Heart left ventricle (tissue), 16 donors: ENCODE results near the gene GPR176. TPM values are rescaled to one million over a fixed set of nuclear protein-coding genes. Genes with fewer than 3 reads are reported as not detected.

Source experiments
- ATAC-seq, 4 donors: fragments of 200-7000 bp; cut with Tn5 transposase; one replicate each; pipeline ENCODE4 v1.9.1; 2020 to 2022; ENCODE audit warnings: moderate library complexity in 4 of 4, mild to moderate bottlenecking in 3 of 4, moderate number of reproducible peaks in 1 of 4
- DNase-seq, 5 donors: peaks; one replicate each; pipeline ENCODE4 v3.0.0-alpha.2; 2020
- H3K27ac ChIP-seq, 12 donors: fragments of 200-600 bp; sonication (generic) in 4 of 12; one replicate each; pipeline versions ENCODE4 v1.5.0 to v1.8.0; 2016 to 2022; ENCODE audit warnings: mild to moderate bottlenecking in 2 of 12
- H3K27me3 ChIP-seq, 9 donors: fragments of 200-600 bp; sonication (generic) in 2 of 9; one replicate each; pipeline versions ENCODE4 v1.5.1 to v1.8.0; 2016 to 2022; ENCODE audit warnings: mild to moderate bottlenecking in 3 of 9
- H3K36me3 ChIP-seq, 9 donors: fragments of 200-600 bp; sonication (generic) in 2 of 9; one replicate each; pipeline versions ENCODE4 v1.5.0 to v1.8.0; 2018 to 2022; ENCODE audit warnings: mild to moderate bottlenecking in 2 of 9
- H3K4me1 ChIP-seq, 12 donors: fragments of 200-600 bp; sonication (generic) in 4 of 12; one replicate each; pipeline versions ENCODE4 v1.5.0 to v1.8.0; 2016 to 2022; ENCODE audit warnings: mild to moderate bottlenecking in 3 of 12
- H3K4me3 ChIP-seq, 12 donors: fragments of 200-600 bp; sonication (generic) in 4 of 12; one replicate each; pipeline versions ENCODE4 v1.5.0 to v1.8.0; 2017 to 2022; ENCODE audit warnings: mild to moderate bottlenecking in 9 of 12, moderate library complexity in 4 of 12
- H3K9me3 ChIP-seq, 12 donors: fragments of 200-600 bp; sonication (generic) in 4 of 12; one replicate each; pipeline versions ENCODE4 v1.5.0 to v1.8.0; 2016 to 2022; ENCODE audit warnings: mild to moderate bottlenecking in 1 of 12
- POLR2A ChIP-seq, 2 donors: fragments of 450-650 bp; IDR thresholded peaks; one replicate each; pipeline ENCODE4 v1.6.1; 2017; ENCODE audit warnings: antibody characterized with exemption in 2 of 2, mild to moderate bottlenecking in 2 of 2, moderate library complexity in 2 of 2
- WGBS, 4 donors: extraction: QIAGEN DNeasy Blood & Tissue Kit in 2 of 4; methylation state at CpG; one replicate each; pipeline versions ENCODE4 v1.1.5 to v1.1.7; 2013 to 2018; 5-methylcytosine and 5-hydroxymethylcytosine counted together
- intact Hi-C, 10 donors: fragments of 100-400 bp; cut with DNase I; formaldehyde crosslinking; loops; one replicate each; pipeline versions ENCODE4 v1.11.1 to v1.14.2; 2022
- polyA plus RNA-seq, 2 donors: library from polyadenylated mRNA; stranded (reverse); fragments of 200-250 nt; gene quantifications; one replicate each; pipeline ENCODE4 v1.2.3, GENCODE V29; 2013
- total RNA-seq, 9 donors: library from RNA; depleted of rRNA in 2 of 9; stranded (reverse); fragments of >200 nt in 2 of 9; fragmentation: NEBNext Ultra II Directional in 3 of 9; extraction: Animal tissue kit (Norgen Biotek cat#: 25700) in 3 of 9; gene quantifications; one replicate each; pipeline versions ENCODE4 v1.1.0 to v1.2.4, GENCODE V29; 2016 to 2023
- TF ChIP-seq, protein P1 (sequence below), 12 donors: fragments of 200-600 bp; sonication (generic) in 4 of 12; IDR thresholded peaks; one replicate each; pipeline versions ENCODE4 v1.5.0 to v1.8.0; 2018 to 2022; ENCODE audit warnings: antibody characterized with exemption in 12 of 12, mild to moderate bottlenecking in 5 of 12
- donor health status: ischemic (EF 13 %, LVEDD 7.1; RV severe dilation, severe dysfunction).
- donor health status: healthy with polysubstance abuse.
- donor health status: DM: no; HTN: yes; CAD: no.
- donor health status: DM: no; HTN: no; CAD: no.
- donor health status: ischemic (EF 25% LVEDD 6.9; RV normal size, moderate dysfunction).
- donor health status: ischemic (EF 25% LVEDD 5.7; RV mildly dilated, moderate dysfunction).
- donor health status: healthy.
- donor health status: DM: yes; HTN: yes; CAD: no.
- donor health status: ischemic (EF 35%, LVEDD 5.7; RV mildly dilated, moderate dysfunction).
- donor health status: nonischemic (EF 11% LVEDD 7.7; RV severe dilation, severe dysfunction).
- donor health status: DM: yes; HTN: yes; CAD: no.
- donor health status: PGD.
- donor health status: ischemic (EF 29% LVEDD 5.4; RV normal size, mild dysfunction).
- donor health status: nonischemic (EF 23%, LVEDD 6.1; RV moderate dilation, normal function).

GPR176 gene
- total and polyA plus RNA-seq, 11 donors: 1.1 to 4.3 (median 2.1) TPM

DNA sequence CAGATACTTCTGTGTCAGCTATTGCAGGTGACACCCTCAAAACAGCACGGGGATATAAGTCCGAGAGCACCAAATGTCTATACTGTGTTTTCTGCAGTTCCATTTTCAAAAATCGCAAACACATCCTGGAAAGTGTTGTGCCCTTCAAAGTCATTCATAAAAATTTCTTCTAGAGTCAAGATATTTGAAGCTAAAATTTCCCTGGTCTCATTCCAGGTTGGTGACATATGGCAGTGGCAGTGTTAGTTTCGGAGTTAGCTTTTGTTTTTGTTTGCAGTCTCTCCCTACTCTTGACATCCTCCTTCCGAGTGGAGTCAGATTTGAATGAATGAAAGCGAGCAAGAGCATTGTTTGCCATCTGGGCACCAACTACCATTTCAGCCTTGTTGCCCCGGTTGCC lies 134.2 kb downstream of the GPR176 start:
- Histone ChIP-seq H3K27me3 (no peaks in the 10 kb centered on the region), H3K4me1 (peaks cover 0 to 35% (median 17%) of the 10 kb centered on the region in 12 donors), H3K36me3 (no peaks in the 10 kb centered on the region), H3K4me3 (no peak overlapping the region), H3K9me3 (no peaks in the 10 kb centered on the region), H3K27ac (no peak overlapping the region)
- TF ChIP-seq, protein P1, sequence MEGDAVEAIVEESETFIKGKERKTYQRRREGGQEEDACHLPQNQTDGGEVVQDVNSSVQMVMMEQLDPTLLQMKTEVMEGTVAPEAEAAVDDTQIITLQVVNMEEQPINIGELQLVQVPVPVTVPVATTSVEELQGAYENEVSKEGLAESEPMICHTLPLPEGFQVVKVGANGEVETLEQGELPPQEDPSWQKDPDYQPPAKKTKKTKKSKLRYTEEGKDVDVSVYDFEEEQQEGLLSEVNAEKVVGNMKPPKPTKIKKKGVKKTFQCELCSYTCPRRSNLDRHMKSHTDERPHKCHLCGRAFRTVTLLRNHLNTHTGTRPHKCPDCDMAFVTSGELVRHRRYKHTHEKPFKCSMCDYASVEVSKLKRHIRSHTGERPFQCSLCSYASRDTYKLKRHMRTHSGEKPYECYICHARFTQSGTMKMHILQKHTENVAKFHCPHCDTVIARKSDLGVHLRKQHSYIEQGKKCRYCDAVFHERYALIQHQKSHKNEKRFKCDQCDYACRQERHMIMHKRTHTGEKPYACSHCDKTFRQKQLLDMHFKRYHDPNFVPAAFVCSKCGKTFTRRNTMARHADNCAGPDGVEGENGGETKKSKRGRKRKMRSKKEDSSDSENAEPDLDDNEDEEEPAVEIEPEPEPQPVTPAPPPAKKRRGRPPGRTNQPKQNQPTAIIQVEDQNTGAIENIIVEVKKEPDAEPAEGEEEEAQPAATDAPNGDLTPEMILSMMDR (IDR thresholded peaks at IDR 0.05): no peak
- no peak for TF ChIP-seq POLR2A (IDR thresholded peaks at IDR 0.05)
- ATAC-seq (no peak), DNase-seq (no peak)
- intact Hi-C loops: loop anchor here (1.0 to 10.0 kb wide), 14 partner anchors 86 to 489 kb away; partner anchors contain the start of genes EIF2AK4 (in 6 of the 10) and BMF (in 2 of the 10)
- 81 to 91% (median 88%) methylated on average over 7 of the region's 7 CpGs for WGBS, 4 donors

DNA sequence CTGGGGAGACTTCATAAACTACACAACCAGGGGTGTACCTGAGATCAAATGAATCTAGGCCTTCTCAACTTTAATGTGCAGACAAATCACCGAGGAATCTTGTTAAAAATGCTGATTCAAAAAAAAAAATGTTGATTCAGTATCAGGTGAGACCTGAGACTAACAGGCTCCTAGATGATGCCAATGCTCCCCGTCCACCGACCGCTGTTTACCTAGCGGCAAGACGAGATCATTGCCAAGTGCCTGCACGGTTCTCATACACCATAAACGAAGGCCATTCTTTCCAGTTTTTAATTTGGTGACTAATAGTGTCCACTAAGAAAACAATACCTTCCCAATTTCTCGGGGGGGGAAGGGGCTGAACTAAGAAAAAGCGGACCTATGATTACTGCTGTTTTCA lies 134.9 kb downstream of the GPR176 start:
- H3K27me3 ChIP-seq: no peaks in the 10 kb centered on the region
- H3K4me3 ChIP-seq: no peak overlapping the region
- 74 to 80% (median 78%) methylated on average over 10 of the region's 10 CpGs for WGBS, 4 donors
- intact Hi-C loops: loop anchor here (5.0 to 10.0 kb wide), 11 partner anchors 87 to 490 kb away; partner anchors contain the start of genes EIF2AK4 (in 5 of the 10) and BMF (in 2 of the 10)
- H3K9me3 ChIP-seq: no peaks in the 10 kb centered on the region
- DNase-seq (no peak), ATAC-seq (no peak)
- no peaks in the 10 kb centered on the region for H3K36me3 ChIP-seq
- H3K27ac ChIP-seq: no peak overlapping the region
- TF ChIP-seq, protein P1 (IDR thresholded peaks at IDR 0.05): no peak
- TF ChIP-seq POLR2A (IDR thresholded peaks at IDR 0.05): no peak
- H3K4me1 ChIP-seq: peaks cover 0 to 35% (median 17%) of the 10 kb centered on the region in 12 donors

DNA sequence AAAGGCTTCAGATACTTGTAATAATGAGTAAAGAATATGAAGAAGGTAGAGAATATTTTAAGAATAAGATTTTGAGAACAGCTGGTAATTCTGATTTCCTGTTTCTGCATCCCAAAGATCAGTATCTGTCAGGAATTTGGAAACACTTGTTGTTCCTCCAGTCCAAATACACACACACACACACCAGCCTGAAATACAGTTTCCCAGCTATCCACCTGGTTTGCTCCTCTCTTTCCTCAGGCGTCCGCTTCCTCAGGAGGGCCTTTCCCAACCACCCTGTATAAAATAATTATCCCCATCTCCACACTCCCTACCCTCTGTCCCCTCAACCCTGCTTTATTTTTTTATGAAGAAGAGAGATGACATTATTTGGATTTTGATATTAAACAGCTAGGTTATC lies 135.4 kb downstream of the GPR176 start:
- intact Hi-C loops: loop anchor here (5.0 to 10.0 kb wide), 14 partner anchors 88 to 490 kb away; partner anchors contain the start of genes EIF2AK4 (in 6 of the 10), BMF (in 3 of the 10), GPR176 (in 1 of the 10) and SRP14 (in 1 of the 10)
- no peaks in the 10 kb centered on the region for H3K9me3 ChIP-seq
- no peak for DNase-seq
- no peaks in the 10 kb centered on the region for H3K27me3 ChIP-seq
- H3K4me1 ChIP-seq: peaks cover 0 to 35% (median 17%) of the 10 kb centered on the region in 12 donors
- 61 to 74% (median 69%) methylated on average over 2 of the region's 2 CpGs for WGBS, 4 donors
- no peak overlapping the region for H3K4me3 ChIP-seq
- ATAC-seq: no peak
- no peaks in the 10 kb centered on the region for H3K36me3 ChIP-seq
- TF ChIP-seq, protein P1 (IDR thresholded peaks at IDR 0.05): no peak
- TF ChIP-seq POLR2A (IDR thresholded peaks at IDR 0.05): no peak
- H3K27ac ChIP-seq: peak overlapping the region in 1 of 12 donors; percentile 86

DNA sequence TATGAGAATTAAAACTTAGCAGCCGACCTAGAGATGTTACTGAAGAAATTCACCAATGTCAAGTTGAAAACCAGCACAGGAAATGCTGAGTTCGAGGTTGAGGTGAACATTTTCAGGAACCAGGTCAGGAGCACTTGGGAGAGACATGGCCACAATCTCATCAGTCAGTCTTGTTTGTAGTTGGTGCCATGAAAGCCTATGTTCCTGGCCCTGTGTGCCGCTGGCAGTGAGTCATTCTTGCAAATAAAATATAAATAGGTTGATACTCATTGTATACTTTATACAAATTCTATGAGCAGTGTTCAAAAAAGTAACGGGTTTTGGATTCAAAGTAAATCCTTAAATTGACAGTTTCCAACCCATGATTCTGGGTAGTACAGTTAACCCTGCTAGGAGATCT lies 135.9 kb downstream of the GPR176 start:
- intact Hi-C loops: loop anchor here in 9 of 10 donors (5.0 to 10.0 kb wide), 10 partner anchors 138 to 491 kb away; partner anchors contain the start of genes BMF (in 3 of the 9), EIF2AK4 (in 3 of the 9), GPR176 (in 1 of the 9) and SRP14 (in 1 of the 9)
- Histone ChIP-seq H3K27me3 (no peaks in the 10 kb centered on the region), H3K4me1 (peaks cover 0 to 35% (median 17%) of the 10 kb centered on the region in 12 donors), H3K36me3 (no peaks in the 10 kb centered on the region), H3K27ac (peak overlapping the region in 5 of 12 donors; percentile 62 to 86 (median 71)), H3K4me3 (peak overlapping the region in 2 of 12 donors; percentile 70), H3K9me3 (no peaks in the 10 kb centered on the region)
- ATAC-seq: no peak
- no peak for DNase-seq
- TF ChIP-seq POLR2A (IDR thresholded peaks at IDR 0.05): no peak
- TF ChIP-seq, protein P1 (IDR thresholded peaks at IDR 0.05): no peak
- WGBS, 4 donors: 48 to 59% (median 53%) methylated on average over 4 of the region's 4 CpGs
